ENCODE data around the gene TCN2.
"Not testable (repeated sequence)": the region's sequence is repeated elsewhere in the genome, so short reads cannot be mapped to it uniquely, and the experiment has no call there.

TCN2 gene

DNA sequence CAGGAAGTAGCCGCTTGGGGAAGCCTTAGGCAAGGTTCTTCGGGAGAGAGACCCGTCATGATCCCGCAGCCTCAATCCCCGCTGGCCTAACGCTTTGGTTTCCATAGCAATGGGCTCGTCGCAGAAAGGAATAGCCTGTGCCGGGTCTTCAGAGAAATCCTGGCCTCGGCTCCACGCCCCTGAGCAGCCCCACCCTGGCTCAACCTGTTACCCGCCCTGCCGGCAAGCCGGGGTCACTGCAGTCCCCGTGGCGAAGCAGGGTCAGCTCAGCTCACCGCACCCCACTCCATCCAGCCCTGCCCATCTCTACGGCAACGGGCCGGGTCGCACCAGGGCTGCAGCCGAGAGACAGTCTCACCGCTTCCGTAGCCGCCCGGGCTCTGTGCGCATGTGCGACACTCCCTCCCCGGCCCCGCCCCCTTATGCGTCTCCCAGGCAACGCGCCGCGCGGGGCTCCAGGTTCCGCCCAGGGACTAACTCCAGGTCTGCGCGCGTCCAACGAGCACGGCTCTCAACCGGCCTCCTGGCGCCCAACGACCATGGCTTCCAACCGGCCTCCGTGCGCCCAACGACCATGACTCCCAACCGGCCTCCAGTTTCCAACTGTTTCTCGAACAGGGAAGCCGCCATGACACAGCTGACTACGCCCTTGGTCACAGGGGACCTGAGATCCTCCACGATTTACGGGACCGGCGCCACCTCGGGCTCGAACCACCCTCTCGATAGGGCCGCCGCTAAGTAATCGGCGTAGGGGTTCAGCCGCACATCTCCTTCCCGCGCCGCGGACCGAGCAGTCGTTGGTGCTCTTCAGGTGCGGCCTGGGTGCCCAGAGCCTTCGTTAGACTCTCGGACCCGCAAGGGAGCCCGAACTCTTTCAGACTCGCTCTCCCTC is 60.8 kb downstream of the TCN2 start, which contains the start of gene DUSP18:
Gene DUSP18 (minus strand): TSS at position 382 of the 892 bp plus-strand sequence. CDS start 3,872 bp downstream, outside the sequence.
- Histone ChIP-seq H3K36me3 (ENCODE audit: control insufficient read depth, insufficient read depth, low read length) (peaks cover 9% of the 10 kb centered on the region), H3K4me3 (ENCODE audit: low read length) (peak within 1 kb of the TSS; percentile 96), H3K9ac (ENCODE audit: low read length) (peak within 1 kb of the TSS; percentile 67), H3K27me3 (ENCODE audit: control insufficient read depth, insufficient read depth, low read length) (no peaks in the 10 kb centered on the region), H3K4me1 (ENCODE audit: control insufficient read depth, insufficient read depth, low read length) (no peaks in the 10 kb centered on the region), H3K27ac (ENCODE audit: low read depth, low read length) (peak within 1 kb of the TSS; percentile 74)

DNA sequence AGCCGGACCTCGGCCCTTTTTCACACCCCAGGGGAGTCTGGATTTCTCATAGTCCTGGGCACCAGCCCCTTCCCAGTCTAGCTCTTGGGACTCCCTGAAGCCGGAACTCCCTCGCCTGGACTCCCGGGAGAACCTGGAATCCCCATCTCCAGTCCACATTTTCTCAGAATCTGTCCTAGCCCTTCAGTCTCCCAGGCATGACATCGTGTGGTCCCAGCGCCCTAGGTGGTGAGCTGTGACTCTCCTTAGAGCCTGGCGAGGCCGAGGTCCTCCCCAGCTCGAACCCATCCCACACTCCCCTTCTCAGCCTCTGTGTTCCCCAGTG is 61.4 kb downstream of the TCN2 start:
- Histone ChIP-seq H3K9ac (ENCODE audit: low read length) (peak overlapping the region; percentile 67), H3K4me1 (ENCODE audit: control insufficient read depth, insufficient read depth, low read length) (no peaks in the 10 kb centered on the region), H3K27ac (ENCODE audit: low read depth, low read length) (peak overlapping the region; percentile 74), H3K4me3 (ENCODE audit: low read length) (peak overlapping the region; percentile 96), H3K27me3 (ENCODE audit: control insufficient read depth, insufficient read depth, low read length) (no peaks in the 10 kb centered on the region), H3K36me3 (ENCODE audit: control insufficient read depth, insufficient read depth, low read length) (peaks cover 5% of the 10 kb centered on the region)

DNA sequence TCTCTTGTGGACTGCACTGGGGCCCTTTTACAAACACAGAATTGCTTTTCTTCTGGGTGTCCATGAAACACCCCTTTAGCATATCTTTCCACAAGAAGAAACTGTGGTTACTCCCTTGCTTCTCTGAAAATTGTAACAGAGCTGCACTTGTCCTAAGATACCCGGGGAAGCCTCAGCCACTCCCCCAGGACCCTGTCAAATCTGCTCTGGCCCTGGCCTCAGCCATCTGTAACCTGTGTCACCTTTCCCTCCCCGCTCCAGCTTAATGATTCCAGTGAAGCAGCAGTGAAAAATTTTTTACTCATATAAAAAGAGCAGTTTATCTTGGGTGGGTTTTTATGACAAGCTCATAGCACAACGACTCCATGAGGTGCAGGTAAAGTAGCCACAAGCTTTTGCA is 64.1 kb downstream of the TCN2 start:
- Histone ChIP-seq H3K27ac (ENCODE audit: low read depth, low read length) (no peak overlapping the region), H3K4me1 (ENCODE audit: control insufficient read depth, insufficient read depth, low read length) (no peaks in the 10 kb centered on the region), H3K36me3 (ENCODE audit: control insufficient read depth, insufficient read depth, low read length) (no peaks in the 10 kb centered on the region), H3K4me3 (ENCODE audit: low read length) (no peak overlapping the region), H3K27me3 (ENCODE audit: control insufficient read depth, insufficient read depth, low read length) (no peaks in the 10 kb centered on the region), H3K9ac (ENCODE audit: low read length) (no peak overlapping the region)

DNA sequence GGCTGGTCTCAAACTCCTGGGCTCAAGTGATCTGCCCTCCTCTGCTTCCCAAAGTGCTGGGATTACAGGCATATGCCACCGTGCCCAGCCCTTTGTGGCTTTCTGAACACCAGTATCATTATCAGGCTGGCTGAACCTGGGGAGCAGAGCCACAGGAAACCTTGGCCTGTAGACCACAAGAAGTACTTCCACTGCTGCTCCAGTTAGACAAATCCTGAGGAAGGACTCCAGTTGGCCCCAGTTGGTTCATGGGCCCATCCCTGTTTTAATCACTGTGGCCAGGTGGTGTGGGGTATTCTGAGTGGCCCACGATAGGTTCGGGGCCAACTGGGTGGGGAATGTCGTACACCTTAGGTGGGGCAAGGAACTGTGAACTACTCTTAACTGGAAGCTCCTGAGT is 66.2 kb downstream of the TCN2 start:
- H3K27me3 ChIP-seq (ENCODE audit: control insufficient read depth, insufficient read depth, low read length), result no peaks in the 10 kb centered on the region
- no peak overlapping the region for H3K9ac ChIP-seq (ENCODE audit: low read length)
- no peak overlapping the region for H3K27ac ChIP-seq (ENCODE audit: low read depth, low read length)
- H3K36me3 ChIP-seq (ENCODE audit: control insufficient read depth, insufficient read depth, low read length), result no peaks in the 10 kb centered on the region
- H3K4me1 ChIP-seq (ENCODE audit: control insufficient read depth, insufficient read depth, low read length), result no peaks in the 10 kb centered on the region
- no peak overlapping the region for H3K4me3 ChIP-seq (ENCODE audit: low read length)

DNA sequence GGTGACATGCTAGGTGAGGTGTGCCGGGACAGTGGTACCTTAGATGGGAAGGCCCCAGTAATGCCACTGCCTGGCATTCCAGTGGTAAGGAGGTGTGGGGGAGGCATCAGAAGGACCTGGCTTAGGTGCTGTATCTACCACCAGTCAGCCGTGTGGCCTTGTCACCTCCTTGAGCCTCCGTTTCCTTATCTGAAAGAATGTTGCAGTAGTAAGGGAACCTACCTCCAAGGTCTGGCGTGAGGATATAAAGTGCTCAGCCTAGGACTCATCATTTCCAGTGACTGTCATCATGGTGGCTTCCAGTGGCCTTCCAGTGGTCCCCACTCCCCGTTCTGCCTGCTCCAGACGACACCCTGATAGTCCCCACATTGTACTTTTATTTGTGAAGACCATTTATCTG is 67.5 kb downstream of the TCN2 start:
- H3K4me3 ChIP-seq (ENCODE audit: low read length), result no peak overlapping the region
- H3K9ac ChIP-seq (ENCODE audit: low read length), result no peak overlapping the region
- H3K27ac ChIP-seq (ENCODE audit: low read depth, low read length), result no peak overlapping the region
- no peaks in the 10 kb centered on the region for H3K27me3 ChIP-seq (ENCODE audit: control insufficient read depth, insufficient read depth, low read length)
- no peaks in the 10 kb centered on the region for H3K4me1 ChIP-seq (ENCODE audit: control insufficient read depth, insufficient read depth, low read length)
- H3K36me3 ChIP-seq (ENCODE audit: control insufficient read depth, insufficient read depth, low read length), result no peaks in the 10 kb centered on the region

DNA sequence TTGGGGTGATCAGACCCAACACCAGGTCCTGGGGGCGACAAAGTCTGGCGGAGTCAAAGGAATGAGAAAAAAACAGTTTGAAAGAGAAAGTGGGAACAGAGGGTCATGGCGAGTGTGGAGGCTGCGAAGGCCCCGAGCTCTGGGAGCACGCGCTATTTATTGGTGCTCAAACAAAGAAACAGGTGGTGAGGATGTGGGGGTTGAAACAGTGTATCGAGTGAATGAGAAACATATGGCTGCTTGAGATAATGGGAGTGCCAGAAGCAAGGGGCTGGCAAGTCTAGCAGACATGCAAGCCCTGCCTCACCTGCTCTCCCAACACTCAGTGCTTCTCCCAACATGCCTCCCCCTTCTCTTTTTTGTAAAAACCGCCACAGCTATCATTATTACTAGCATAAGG is 68.5 kb downstream of the TCN2 start:
- Histone ChIP-seq H3K9ac (ENCODE audit: low read length) (no peak overlapping the region), H3K4me3 (ENCODE audit: low read length) (no peak overlapping the region), H3K27ac (ENCODE audit: low read depth, low read length) (no peak overlapping the region), H3K4me1 (ENCODE audit: control insufficient read depth, insufficient read depth, low read length) (no peaks in the 10 kb centered on the region), H3K27me3 (ENCODE audit: control insufficient read depth, insufficient read depth, low read length) (no peaks in the 10 kb centered on the region), H3K36me3 (ENCODE audit: control insufficient read depth, insufficient read depth, low read length) (no peaks in the 10 kb centered on the region)

DNA sequence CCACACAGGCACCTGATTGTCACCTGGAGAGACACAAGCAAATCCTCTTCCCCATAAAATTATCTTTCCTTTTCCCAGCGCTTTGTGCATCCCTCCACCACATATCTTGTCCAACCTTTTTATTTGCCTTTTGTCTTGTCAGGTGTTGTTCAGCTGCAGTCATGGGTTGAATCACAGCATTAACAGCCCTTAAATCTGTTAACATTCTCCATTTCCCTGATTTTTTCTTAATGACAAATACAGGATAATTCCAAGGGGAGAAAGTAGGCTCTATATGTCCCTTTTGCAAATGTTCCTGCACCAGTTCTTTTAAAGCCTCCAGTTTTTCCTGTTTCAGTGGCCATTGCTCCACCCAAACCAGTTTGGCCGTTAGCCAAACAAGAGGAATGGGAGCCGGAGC is 69.6 kb downstream of the TCN2 start:
- not testable (repeated sequence) for H3K27me3 ChIP-seq (ENCODE audit: control insufficient read depth, insufficient read depth, low read length); H3K4me3 ChIP-seq (ENCODE audit: low read length); H3K27ac ChIP-seq (ENCODE audit: low read depth, low read length); H3K36me3 ChIP-seq (ENCODE audit: control insufficient read depth, insufficient read depth, low read length); H3K9ac ChIP-seq (ENCODE audit: low read length); H3K4me1 ChIP-seq (ENCODE audit: control insufficient read depth, insufficient read depth, low read length)
